Measurements from ENCODE around the gene PXDN. TPM values are rescaled to one million over a fixed set of nuclear protein-coding genes. Genes with fewer than 3 reads are reported as not detected.

The PXDN gene
- total and polyA plus RNA-seq, 9 of the 15 experiments (the other 6 are each of a cell fraction or from before 2014, with no cell fraction given), result 0.49 TPM; not detected in 8

- TF ChIP-seq ZBTB2 (IDR thresholded peaks at IDR 0.05) (no peak), ZFP1 (CRISPR knock-in tag; IDR thresholded peaks at IDR 0.05) (no peak), CHD2 (IDR thresholded peaks at IDR 0.05; ENCODE audit: low read depth, low read length) (no peak), ZFP30 (CRISPR knock-in tag; IDR thresholded peaks at IDR 0.05; ENCODE audit: borderline replicate concordance) (no peak), ELF1 (tag; IDR thresholded peaks at IDR 0.05) (no peak), ERF (CRISPR knock-in tag; IDR thresholded peaks at IDR 0.05) (no peak), ZC3H11A (IDR thresholded peaks at IDR 0.05; ENCODE audit: low read depth, low read length) (no peak), NONO (IDR thresholded peaks at IDR 0.05; ENCODE audit: low read depth in 2 of 2, low read length in 1 of 2) (no peak), ZBTB8A (IDR thresholded peaks at IDR 0.05; ENCODE audit: partially characterized antibody) (no peak), CEBPG (CRISPR knock-in tag; IDR thresholded peaks at IDR 0.05) (no peak), CEBPG (tag; conservative IDR thresholded peaks at IDR 0.05 in 1 of 2, IDR thresholded peaks at IDR 0.05 in 1 of 2) (no peak)
Observed at GRCh38 chr2:1663621-1664020, 80.7 kb downstream of the PXDN start (continued).

GRCh38 chr2:1662606-1663180, 81.6 kb downstream of the PXDN start:
- Histone ChIP-seq H3K4me3 (no peak overlapping the region), H4K20me1 (replicated peaks; ENCODE audit: control insufficient read depth, insufficient read depth, low read length) (no peaks in the 10 kb centered on the region; the same call in 1 of the 2 replicates), H3K9me1 (ENCODE audit: control insufficient read depth, insufficient read depth, low read length) (no peaks in the 10 kb centered on the region), H3K9ac (ENCODE audit: insufficient read depth in 1 of 2, low read depth in 2 of 2, low read length in 2 of 2) (no peak overlapping the region), H3K27me3 (ENCODE audit: control insufficient read depth in 2 of 2, insufficient read depth in 2 of 2, low read length in 2 of 2) (peaks cover 21 to 57% of the 10 kb centered on the region in 2 experiments), H3K4me1 (replicated peaks in 1 of 2; ENCODE audit: control insufficient read depth in 2 of 2, insufficient read depth in 2 of 2, low read length in 2 of 2) (no peaks in the 10 kb centered on the region), H2AFZ (ENCODE audit: low read depth, low read length) (no peak overlapping the region), H3K79me2 (ENCODE audit: control insufficient read depth, insufficient read depth, low read length) (no peaks in the 10 kb centered on the region), H3K9me3 (replicated peaks; ENCODE audit: control insufficient read depth, insufficient read depth, low read depth, low read length) (no peaks in the 10 kb centered on the region), H3K36me3 (ENCODE audit: control insufficient read depth, insufficient read depth, low read length) (no peaks in the 10 kb centered on the region), H3K4me2 (ENCODE audit: insufficient read depth, low read length) (no peak overlapping the region), H3K27ac (ENCODE audit: extremely low read depth, low read depth, low read length) (no peak overlapping the region)
- ChIA-PET CTCF (ENCODE audit: low intra/inter-chr PET ratio) (no interaction called here), POLR2A (no interaction called here)
- 0% methylated on average over 13 of the region's 19 CpGs for WGBS (ENCODE audit: insufficient coverage, low coverage, missing lambda C conversion rate)
- no TSS peak for BruUV-seq (replicated peaks)
- DNase-seq (ENCODE audit: extremely low read depth in 1 of 4, low spot score in 3 of 4), result no peak
- ATAC-seq, result no peak
- intact Hi-C loops (cut with micrococcal nuclease), result no loop called here
- in situ Hi-C loops (cut with MboI), result no loop called here
- no peak for FAIRE-seq
- TF ChIP-seq ZNF232 (CRISPR knock-in tag; IDR thresholded peaks at IDR 0.05), result no peak
- no peak for TF ChIP-seq CEBPZ (IDR thresholded peaks at IDR 0.05; ENCODE audit: borderline replicate concordance, low read depth, low read length)
- TF ChIP-seq HDAC1 (IDR thresholded peaks at IDR 0.05), result no peak
- TF ChIP-seq SAP30 (IDR thresholded peaks at IDR 0.05; ENCODE audit: borderline replicate concordance, insufficient read depth, low read depth, low read length, poor library complexity, severe bottlenecking), result no peak

Measured in K562 (cell line).